ENCODE data around the gene MB.

Gene MB

GRCh38 chr22:35594686-35595085 lies 22.4 kb downstream of the MB start:
- no peak for DNase-seq (ENCODE audit: low read depth in 3 of 3)

DNA sequence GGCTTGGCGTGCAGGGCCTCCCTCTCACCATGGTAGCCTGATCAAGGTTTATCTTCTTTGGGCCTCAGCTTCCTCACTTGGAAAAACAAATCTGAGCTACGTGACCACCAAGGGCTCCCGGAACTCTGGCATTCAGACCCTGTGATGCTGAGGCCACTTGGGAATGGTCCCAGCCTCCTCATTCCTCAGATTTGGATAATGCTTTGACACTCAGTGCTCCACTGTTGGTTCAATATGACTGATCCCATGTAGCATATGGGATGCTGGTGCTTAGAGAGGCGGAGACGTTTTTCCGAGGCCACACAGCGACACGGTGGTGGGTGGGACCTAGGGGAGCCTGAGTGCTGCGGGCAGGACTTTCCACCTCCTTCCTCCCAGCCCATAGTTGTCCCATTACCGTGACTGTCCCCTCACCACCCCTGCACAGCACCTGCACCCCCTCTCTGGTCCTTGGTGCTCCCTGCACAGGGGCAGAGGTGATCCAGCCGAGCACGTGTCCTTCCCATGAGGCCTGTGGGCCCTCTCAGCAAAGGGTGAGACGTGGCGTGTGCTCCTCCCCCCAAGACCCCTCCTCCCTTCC lies 23.1 kb downstream of the MB start:
- DNase-seq (ENCODE audit: low read depth in 3 of 3), result no peak

GRCh38 chr22:35593071-35593890 lies 23.8 kb downstream of the MB start:
- no peak for DNase-seq (ENCODE audit: low read depth in 3 of 3)

- DNase-seq (ENCODE audit: low read depth in 3 of 3), result no peak
Observed at GRCh38 chr22:35592418-35592967, 24.6 kb downstream of the MB start.

DNA sequence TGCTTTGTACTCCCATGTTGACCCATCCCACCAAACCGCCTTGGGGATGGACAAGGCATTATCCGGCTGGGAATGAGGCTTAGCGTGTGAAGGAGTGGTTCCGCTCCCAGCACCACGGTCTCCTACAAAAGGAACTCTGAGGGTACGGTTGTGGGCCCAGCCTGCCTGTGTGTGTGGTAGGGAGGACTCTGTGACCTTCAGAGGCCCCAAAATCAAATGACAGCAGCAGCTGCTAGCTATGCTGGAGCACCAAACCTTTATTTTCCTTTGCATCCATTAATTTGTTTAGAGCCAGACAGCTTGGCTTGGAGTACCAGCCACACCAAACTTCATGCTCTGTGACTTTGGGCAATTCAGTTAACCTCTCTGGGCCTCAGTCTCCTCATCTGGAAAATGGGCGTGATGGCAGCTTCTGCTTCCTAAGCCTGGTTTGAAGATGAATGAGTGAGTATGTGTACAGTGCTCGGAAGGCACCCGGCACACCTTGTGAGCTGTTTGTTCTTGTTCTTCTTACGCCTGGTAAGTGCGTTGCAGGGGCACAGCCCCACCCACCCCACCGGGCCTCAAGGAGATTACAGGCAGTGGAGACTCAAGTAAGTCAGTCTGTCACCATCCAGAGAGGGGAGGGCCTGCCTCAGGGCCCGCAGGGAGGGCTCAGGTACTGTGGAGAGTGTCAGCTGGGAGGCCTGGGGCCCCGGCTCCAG lies 25.3 kb downstream of the MB start:
- DNase-seq (ENCODE audit: low read depth in 3 of 3), result no peak

DNA sequence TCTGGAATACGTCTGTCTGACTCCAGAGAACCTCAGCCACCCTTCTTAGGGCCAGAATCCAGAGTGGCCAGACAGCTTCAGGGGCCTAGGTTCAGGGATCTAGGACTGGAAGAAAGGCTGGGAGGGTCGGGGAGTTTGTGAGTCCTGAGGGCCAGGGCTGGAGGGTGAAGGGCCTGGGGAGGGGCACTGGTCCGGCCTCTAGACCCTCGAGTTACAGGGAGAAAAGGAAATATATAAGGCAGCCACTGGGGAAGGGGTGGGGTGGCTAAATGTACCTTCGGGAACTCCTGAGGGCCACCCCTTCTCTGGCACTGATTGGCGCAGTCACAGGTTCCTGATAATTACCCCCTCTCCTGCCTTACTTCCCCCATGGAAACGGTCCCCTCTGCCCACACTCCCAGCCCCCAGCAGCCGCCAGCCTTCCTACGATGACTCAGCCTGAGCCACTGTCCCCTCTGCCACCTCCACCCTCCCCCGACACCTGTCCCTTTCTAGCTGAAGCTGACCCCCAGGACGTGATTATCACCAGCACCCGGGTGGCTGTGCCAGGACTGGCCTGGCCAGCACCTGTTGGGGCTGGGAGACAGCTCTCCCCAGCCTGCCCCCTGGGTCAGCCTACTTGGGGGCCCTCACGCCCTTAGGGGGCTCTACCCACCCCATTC lies 26.4 kb downstream of the MB start:
- DNase-seq (ENCODE audit: low read depth in 3 of 3), result no peak

DNA sequence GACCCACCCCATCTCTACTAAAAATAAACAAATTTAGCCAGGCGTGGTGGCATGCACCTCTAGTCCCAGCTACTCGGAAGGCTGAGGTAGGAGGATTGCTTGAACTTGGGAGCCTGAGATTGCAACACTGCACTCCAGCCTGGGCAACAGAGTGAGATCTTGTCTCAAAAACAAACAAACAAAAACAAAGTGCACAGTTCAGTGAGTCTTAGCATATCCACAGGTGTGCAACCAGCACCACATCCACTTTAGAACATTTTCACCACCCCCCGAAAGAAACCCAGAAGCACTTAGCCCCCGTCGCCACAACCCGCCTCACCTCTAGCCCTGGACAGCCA lies 27.4 kb downstream of the MB start:
- no peak for DNase-seq (ENCODE audit: low read depth in 3 of 3)

DNA sequence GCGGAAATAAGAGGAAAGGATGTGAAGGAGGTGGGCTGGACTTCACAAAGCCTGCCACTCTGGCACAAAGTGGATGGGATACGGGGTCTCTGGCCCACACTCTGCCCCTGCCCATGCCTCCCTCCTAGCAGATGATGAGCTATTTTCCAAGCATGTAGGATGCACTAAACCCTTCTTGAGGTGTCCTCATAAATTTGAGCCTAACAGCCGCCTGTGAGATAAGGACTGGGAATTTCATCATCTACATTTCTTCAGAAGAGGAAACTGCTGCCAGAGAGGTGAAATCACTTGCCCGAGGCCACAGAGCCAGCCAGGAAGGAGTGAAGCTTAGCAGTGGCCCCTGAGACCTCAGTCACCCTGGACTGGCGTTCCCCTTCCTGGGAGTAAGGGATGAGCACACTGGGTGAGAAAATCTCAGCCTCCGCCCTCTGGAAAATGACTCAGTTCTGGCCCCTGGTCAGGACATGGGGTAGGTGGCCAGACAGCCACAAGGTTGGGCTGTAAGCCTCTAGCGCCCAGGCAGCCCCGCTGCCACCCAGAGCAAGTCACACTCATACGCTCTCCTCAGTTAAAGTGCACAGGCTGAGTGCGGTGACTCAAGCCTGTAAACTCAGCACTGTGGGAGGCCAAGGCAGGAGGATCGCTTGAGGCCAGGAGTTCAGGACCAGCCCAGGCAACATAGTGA lies 27.9 kb downstream of the MB start:
- no peak for DNase-seq (ENCODE audit: low read depth in 3 of 3)

DNA sequence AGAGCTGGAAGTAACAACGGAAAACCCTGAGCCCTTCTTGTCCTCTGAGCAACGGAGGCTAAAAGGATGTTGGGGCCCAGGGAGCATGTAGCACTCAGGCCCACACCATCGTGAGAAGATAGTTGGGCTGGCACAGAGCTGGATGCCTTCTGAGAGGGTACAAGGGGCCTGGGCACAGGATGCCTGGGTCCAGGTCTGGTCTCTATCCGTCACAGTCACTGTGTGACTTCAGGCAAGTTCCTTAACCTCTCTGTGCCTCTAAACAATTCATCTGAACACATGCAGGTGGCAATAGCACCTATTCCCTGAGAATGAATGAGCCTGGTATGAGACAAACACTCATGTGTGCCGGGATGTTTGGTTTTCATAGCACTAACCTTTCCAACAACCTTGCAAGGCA lies 29.2 kb downstream of the MB start:
- no peak for DNase-seq (ENCODE audit: low read depth in 3 of 3)

DNA sequence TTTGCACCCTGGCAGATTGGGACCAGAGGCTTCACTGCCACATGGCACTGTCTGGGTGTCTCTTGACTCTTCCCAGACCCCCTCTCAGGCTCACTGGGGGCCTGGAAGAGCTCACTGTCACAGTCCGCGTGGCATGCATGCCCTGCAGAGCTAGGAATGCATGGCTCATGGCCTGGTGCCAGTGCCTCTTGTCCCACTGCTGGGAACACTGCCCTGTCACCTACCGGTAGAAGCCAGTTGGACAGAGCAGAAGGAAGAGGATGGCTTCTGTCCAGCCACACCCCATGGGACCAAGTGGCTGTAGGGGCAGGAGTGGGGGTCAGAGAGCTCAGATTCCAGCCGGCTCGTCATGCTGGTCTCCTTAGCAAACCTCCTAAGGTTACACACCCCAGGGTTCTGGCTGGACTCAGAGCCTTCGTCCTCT lies 29.7 kb downstream of the MB start:
- no peak for DNase-seq (ENCODE audit: low read depth in 3 of 3)

DNA sequence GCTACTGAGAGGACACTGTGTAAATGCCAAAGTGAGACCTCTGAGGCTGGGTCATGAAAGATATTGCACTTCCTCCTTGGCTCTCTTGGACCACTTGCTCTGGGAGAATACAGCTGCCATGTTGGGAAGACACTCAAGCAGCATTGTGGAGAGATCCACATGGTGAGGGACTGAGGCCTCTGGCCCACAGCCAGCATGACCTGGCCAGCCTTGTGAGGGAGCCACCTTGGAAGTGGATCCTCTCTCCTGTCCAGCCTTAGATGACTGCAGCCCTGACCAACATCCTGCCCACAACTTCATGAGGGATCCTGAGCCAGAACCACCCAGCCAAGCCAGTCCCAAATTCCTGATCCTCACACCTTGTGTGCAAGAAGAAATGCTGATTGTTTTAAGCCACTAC lies 30.4 kb downstream of the MB start:
- DNase-seq (ENCODE audit: low read depth in 3 of 3), result no peak

DNA sequence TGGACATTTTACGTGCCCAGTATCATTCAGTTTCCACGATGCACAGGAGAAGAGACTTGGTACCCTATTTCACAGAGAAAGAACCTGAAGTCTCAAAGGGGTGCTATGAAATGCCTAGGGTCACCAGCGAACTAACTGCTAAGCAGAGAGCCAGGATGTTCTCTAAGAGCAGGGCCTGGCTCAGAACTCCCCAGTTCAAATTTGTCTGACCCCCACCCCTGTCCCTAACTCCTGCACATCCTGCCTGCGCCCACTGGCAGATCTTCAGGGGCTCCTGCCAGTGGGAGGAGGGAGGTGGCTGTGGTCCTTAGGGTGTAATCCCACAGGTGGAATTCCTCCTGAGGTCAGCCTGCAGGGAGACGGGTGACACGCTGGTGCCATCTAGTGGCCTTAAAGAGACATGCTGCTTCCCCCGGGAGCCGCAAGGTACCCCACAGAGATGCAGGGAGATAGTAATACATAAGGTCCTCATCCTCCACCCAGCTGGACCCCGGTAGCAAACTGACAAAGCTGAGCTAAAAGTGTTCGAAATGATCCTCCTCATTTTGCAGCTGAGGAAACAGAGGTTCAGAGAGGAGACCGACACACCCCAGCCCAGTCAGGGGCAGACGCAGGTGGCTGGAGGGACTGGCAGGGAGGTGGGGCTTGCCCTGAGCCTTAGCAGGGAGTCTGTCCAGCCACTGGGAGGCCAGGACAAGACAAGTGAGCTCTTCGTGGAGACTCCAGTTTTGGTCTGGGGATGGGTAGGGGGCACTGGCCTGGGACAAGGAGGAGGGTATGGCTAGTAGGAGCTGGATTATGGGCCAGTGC lies 34.1 kb downstream of the MB start:
- peak; percentile 12 to 31 (median 27) for DNase-seq (ENCODE audit: low read depth in 3 of 3)

- no peak for DNase-seq (ENCODE audit: low read depth in 3 of 3)
Observed at GRCh38 chr22:35582218-35582860, 34.8 kb downstream of the MB start.

GRCh38 chr22:35581023-35581413 lies 36.1 kb downstream of the MB start:
- no peak for DNase-seq (ENCODE audit: low read depth in 3 of 3)

GRCh38 chr22:35580351-35581022 lies 36.6 kb downstream of the MB start:
- no peak for DNase-seq (ENCODE audit: low read depth in 3 of 3)

DNA sequence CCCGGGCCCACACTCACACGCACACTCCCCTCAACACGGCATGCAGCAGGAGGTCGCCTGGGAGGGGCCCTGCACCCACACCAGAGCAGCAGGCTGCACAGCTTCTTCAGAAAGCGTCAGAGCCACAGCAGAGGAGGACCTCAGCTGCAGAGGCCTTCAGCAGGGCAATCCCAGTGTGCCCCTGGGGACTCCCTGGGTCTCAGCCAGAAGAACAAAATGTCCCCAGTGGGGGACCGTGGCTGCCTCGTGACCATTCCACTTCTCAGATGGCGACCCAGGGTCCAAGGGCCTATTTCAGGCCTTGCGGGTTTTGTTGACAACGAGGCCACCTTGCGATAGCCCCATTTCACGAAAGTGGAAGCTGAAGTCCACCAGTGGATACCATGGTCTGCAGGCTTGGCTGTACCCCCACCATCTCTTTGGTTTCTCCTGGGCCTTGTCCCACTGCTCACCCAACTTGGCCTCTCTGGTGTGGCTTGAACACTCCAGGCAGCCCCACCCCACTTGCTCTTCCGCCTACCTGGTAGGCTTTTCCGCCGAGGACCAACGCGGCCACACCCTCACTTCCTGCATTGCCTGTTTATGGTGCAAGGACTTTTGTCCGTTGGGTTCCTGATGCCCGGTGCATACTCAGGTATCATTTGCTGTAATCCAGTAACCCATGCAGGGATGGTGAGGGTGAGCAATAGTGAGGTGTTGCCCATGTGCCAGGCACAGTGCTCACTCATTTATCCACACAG lies 38.1 kb downstream of the MB start:
- no peak for DNase-seq (ENCODE audit: low read depth in 3 of 3)

- DNase-seq (ENCODE audit: low read depth in 3 of 3), result no peak
Observed at GRCh38 chr22:35577799-35578659, 39.1 kb downstream of the MB start.

- DNase-seq (ENCODE audit: low read depth in 3 of 3), result no peak
Observed at GRCh38 chr22:35576671-35577070, 40.5 kb downstream of the MB start.
